HG03565 (cell line): ENCODE results near the gene ARHGAP27.

Experiments
- ATAC-seq: cut with Tn5 transposase; IDR thresholded peaks from one replicate; pipeline ENCODE4 v1.9.1; 2021; ENCODE audit warnings: mild to moderate bottlenecking, moderate library complexity; ENCODE audit not compliant: unreplicated experiment

ARHGAP27 gene

GRCh38 chr17:45408611-45409421, 23.9 kb downstream of the ARHGAP27 start:
- ATAC-seq, result no peak

GRCh38 chr17:45406107-45406506, 26.6 kb downstream of the ARHGAP27 start:
- no peak for ATAC-seq

DNA sequence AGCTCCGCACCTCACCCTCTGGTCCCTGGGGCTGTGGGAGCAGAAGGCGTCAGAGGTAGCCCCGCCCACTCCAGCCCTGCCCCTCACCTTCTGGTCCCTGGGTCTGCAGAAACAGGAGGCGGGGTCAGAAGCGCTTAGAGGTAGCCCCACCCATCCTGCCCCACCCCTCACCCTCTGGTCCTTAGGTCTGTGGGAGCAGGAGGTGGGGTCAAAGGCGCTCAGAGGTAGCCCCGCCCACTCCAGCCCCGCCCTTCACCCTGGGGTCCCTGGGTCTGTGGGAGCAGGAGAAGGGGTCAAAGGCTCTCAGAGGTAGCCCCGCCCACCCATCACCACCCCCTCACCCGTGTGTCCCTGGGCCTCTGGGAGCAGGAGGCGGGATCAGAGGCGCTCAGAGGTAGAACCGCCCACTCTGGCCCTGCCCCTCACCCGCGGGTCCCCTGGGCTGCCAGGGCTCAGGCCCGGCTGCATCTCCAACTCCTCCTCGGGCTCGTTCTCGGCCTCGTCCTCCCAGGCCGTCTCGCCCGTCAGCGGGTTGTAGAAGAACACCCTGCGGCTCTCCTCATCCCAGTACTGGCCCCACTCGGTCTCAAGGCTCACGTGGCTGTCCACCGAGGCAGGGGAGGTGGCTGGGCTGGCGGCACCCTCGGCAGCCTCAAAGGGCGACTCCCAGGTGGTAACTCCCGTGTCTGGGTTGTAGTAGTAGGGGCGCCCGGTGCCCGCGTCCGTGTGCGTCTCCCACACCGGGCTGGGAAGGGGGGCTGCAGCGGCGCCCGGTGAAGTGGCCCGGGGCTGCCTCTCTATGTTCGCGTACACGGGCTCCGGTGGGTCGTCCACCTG, 27.2 kb downstream of the ARHGAP27 start:
- no peak for ATAC-seq

DNA sequence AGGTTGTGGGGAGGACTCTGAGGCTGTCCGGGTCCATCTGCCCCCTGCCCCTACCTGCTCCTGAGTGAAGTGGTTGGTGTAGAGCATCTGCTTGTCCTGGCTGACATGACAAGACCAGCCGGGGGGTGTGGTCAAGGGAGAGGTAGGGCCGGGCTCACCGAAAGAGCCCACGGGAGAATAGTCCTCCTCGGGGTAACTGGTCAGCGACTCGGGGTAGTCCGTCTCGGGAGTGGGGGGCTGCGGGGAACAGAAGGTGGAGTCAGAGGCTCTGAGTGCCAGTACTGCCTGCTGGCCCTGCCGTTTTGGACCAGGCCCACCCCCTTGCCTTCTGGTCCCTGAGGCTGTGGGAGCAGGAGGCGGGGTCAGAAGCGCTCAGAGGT, 27.8 kb downstream of the ARHGAP27 start:
- ATAC-seq, result no peak

DNA sequence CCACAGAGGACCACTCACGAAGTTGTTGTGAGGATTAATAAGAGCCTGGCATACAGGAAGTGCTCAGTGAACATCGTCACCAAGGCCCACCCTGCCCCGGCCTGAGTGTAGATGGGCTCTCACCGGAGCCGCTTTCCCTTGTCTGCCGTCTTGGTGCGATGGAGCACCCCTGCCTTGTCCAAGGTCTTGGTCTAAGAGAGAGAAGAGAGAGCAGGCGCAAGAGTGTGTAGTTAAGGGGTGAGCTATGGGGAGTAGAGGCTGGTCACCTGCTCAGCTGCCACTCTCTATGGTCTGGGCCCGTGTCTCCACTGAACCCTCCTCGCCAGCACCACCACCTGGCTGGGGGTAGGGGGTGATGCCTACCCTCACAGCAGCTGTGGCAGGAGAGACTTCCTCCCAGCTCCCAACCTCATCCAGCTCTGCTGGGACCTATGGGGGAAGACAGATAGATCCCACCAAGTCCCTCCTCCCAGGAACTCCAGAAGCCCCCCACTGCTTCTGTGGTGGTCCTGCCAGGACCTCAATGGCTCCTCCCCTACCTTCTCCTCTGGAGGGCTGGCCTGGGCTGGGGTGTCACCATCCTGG, 28.7 kb downstream of the ARHGAP27 start:
- ATAC-seq, result no peak

DNA sequence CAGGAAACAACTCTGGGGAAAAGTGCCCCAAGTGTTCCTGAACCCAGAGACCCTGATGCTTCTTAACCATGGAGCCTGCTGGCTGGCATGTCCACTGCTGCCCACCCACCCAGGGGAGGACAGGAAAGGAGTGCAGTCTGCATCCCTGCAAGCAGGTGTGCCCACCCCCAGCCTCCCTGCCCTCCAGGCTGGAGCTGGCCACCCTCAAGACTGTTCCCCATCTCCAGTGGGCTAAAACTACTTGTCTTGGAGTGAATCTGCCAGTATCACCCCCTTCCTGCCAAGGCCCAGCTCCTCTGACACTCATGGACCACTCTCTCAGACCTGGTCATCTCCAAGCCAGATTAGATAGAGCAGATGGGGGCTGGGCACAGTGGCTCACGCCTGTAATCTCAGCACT, 29.8 kb downstream of the ARHGAP27 start:
- no peak for ATAC-seq

DNA sequence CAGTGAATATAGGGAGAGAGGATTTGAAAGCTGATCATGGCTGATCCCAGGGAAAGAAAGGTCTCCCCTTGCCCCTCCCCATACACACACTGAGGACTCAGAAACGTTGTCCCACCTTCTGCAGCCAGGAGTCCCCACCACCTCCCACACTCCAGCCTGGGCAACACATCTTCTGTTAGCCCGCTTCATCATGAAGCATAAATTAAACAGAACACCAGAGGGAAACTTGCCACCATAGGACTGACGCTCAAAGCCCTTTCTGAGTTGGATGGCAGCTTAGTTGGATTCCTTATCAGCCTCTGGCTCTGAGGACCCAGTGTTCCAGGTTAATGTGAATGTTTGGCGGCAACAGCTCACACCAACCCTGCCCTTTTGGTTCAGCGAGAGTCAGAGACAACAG, 33.9 kb downstream of the ARHGAP27 start:
- ATAC-seq, result no peak

DNA sequence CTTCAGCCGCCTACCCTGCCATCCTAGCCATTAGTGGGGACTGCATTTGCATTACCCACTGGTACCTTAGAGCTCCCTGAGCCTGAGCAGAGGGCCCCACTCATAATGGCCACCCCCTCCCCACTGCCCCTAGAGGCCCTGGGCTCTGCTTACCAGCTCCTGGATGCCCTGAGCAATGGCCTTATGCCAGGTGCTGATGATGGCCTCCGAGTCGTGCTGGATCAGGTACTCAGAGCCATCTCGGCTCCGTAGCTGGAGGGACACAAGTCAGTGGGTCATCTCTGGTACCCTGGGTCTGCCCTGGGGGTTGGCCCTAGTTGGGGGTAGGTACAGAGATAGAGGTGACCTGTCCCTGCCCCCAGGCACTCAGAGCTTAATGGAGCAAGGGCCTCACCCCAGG, 34.9 kb downstream of the ARHGAP27 start:
- ATAC-seq, result no peak

- no peak for ATAC-seq
These were observed 36.0 kb downstream of the ARHGAP27 start for GRCh38 chr17:45396496-45397205.

GRCh38 chr17:45395569-45396415, 36.9 kb downstream of the ARHGAP27 start:
- ATAC-seq, result no peak

DNA sequence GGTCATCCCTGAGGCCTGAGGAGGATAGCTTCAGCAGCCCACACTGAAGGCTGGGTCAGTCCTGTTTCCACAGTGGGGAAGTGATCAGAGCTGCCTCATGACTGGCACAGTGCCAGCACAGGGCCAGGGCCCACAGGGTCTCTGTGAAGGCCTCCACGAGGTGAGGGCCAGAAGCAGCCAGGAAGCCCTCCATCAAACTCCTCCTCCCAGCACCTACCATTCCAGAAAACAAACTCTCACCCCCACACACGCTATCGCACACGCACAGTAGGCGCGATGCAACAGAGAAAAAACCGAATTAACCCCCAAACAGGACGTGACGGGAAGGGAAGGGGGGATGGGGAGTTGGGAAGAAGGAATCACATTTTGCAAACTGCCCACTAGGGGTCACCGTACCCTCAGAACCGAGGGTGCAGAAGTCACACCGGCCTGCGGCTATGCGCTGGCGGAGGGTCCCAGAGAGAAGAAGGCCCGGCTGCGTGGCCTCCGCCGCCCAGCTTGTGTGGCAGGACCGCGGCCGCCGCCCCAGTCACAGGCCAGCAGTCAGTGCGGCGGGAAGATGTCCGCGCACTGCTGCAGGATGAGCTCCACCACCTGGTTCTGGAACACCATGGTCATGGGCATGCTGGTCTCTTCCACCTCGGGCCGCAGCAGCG, 37.6 kb downstream of the ARHGAP27 start:
- no peak for ATAC-seq

DNA sequence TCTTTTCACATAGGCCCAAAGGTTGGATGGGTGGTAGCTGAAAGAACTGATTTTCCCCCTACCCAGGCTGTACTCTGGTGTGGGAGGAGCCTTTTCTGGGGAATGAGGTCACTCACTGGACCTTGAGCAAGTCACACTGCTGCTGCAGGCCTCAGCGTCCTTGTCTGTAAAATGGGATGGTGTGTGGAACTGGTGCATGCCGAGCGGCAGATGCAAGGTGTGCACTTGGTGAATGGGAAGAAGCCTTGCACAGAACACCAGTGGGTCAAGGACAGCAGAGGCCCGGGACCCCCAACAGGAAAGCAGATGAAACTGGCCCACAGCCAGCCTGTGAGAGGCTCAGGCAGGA, 38.1 kb downstream of the ARHGAP27 start:
- ATAC-seq, result no peak

DNA sequence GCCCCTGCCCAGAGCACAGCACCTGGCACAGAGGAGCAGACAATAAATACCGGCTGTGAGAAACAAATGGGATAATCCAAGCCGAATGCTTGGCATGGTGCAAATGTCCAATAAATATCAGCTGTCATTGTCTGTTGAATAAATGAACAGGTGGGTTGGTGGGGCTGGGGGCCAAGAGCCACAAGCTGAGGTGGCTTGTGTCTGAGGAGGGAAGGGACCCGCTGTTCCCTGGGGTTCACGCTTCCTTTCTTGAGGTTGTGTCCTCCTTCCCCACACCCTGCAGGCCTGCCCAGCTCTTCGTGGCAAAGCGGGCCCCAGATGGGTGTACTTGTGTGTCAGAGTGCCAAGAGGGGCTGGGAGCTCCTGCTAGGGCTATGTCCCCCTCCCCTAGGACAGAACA, 38.6 kb downstream of the ARHGAP27 start:
- ATAC-seq, result no peak

DNA sequence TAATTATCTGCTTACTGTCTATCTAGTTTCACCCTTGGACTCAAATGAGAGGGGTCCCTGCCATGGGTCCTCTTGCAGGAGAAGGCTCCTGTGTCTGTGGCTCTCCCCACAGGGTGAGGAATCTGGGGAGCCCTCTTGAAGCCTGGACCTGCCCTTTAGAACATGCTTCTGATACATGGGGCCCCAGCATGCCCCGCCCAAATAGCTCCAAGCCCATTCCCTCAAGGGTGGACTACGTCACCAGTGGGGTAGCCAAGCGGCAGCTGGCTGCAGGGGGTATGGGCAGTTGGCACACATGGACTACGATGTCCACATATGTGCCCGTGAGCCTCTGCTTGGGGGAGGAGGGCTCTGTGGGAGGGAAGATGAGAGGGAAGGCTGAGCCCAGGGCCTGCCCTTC, 39.3 kb downstream of the ARHGAP27 start:
- ATAC-seq, result no peak

DNA sequence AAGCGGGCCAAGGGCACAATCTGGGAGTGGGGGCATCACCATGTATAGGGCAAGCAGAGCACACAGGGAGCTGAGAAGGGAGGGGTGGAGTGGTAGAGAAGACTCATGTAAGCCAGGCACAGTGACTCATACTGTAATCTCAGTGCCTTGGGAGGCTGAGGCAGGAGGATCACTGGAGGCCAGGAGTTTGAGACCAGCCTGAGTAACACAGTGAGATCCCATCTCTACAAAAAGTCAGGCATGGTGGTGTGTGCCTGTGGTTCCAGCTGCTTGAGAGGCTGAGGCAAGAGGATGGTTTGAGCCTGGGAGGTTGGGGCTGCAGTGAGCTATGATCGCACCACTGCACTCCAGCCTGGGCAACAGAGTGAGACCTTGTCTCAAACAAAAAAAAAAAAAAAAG, 40.8 kb downstream of the ARHGAP27 start:
- ATAC-seq, result no peak

- no peak for ATAC-seq
These were observed 41.4 kb downstream of the ARHGAP27 start for GRCh38 chr17:45391291-45391690.

DNA sequence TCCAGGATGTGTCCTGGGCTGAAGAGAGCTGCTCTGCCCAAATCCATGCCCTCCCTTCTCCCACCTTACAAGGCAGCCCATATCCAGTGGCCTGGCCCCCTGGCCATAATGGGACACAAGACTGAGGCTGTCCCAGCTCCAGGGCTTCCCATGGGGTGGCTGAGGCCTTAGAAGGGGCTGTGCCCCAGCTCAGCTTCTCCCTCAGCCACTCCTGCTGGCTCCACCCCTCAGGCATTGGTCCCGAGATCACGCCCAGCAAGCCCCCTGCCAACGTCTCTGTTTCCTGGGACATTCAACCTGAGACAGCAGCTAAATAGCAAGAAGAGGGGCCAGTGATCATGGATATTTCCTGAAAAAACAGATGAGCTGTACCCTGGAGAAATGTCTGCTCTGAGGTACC, 43.3 kb downstream of the ARHGAP27 start:
- ATAC-seq, result no peak

DNA sequence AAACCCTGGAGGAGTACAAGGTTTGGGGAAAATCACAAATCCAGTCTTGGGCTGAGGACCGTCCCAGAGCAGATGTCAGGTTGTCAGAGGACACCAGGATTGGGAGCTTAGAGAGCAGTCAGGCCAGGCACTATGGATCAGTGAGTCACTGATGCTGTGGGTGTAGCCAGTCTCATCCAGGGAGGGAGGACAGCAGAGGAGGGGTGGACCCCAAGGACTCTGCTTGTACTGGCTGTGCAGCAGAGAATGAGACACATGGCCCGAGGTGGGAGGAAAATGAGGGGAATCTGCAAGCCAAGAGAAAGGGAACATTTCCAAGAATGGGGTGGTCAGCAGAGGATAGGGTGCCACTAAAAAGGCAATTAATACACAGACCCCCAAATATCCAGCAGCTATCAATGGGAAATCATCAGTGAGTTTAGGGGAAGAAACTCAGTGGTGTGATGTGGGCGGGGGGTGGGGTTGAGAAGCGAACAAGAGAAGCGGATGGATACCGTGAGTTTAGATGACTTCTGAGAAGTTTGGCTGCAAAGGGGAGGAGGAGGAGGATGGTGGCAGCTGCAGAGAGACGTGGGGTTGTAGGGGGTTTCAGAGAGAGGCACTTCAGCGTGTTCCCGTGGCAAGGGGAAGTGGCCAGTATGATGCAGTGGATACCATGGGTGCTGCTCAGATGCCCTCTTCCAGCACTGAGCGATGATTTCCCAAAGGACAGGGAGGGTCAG, 43.9 kb downstream of the ARHGAP27 start:
- ATAC-seq, result no peak

GRCh38 chr17:45387739-45388138, 44.9 kb downstream of the ARHGAP27 start:
- no peak for ATAC-seq
